Large intestine (tissue), 3 donors: ENCODE data around the gene BAHD1. TPM values are rescaled to one million over a fixed set of nuclear protein-coding genes. Genes with fewer than 3 reads are reported as not detected.

Experiments used
- DNase-seq, 2 donors: peaks; one replicate each; pipeline versions ENCODE4 v3.0.0 to v3.0.0-alpha.2; 2013
- H3K27ac ChIP-seq: one replicate; pipeline ENCODE4 v1.5.1; 2013; ENCODE audit warnings: low read length
- H3K27me3 ChIP-seq: 2 replicates; pipeline ENCODE4 v1.6.1; 2013; ENCODE audit warnings: low read length; ENCODE audit not compliant: control insufficient read depth, insufficient read depth
- H3K36me3 ChIP-seq: 2 replicates; pipeline ENCODE4 v1.6.1; 2013; ENCODE audit warnings: low read length; ENCODE audit not compliant: control insufficient read depth, insufficient read depth
- H3K4me1 ChIP-seq: one replicate; pipeline ENCODE4 v1.6.1; 2013; ENCODE audit warnings: low read length; ENCODE audit not compliant: control insufficient read depth, insufficient read depth
- H3K4me3 ChIP-seq: one replicate; pipeline ENCODE4 v1.5.1; 2013; ENCODE audit warnings: low read length
- H3K9me3 ChIP-seq: one replicate; pipeline ENCODE4 v1.6.1; 2013; ENCODE audit warnings: mild to moderate bottlenecking, low read depth, low read length, moderate library complexity; ENCODE audit not compliant: control insufficient read depth
- WGBS: methylation state at CpG from one replicate; pipeline ENCODE4 v1.1.5; 2013; ENCODE audit warnings: low lambda C conversion rate; ENCODE audit not compliant: insufficient coverage; 5-methylcytosine and 5-hydroxymethylcytosine counted together
- polyA plus RNA-seq: library from polyadenylated mRNA; unstranded; fragments of 120-200 nt; gene quantifications from one replicate; pipeline ENCODE4 v1.2.1, GENCODE V29; 2013

Gene BAHD1
- polyA plus RNA-seq, 1 donor, result 28.1 TPM

- no peaks in the 10 kb centered on the region for H3K9me3 ChIP-seq
- peaks cover 7% of the 10 kb centered on the region for H3K4me1 ChIP-seq
- H3K36me3 ChIP-seq, result no peaks in the 10 kb centered on the region
- no peak for DNase-seq
- WGBS, result no CpG with 5 or more reads among the region's 6 CpGs
- peaks cover 3% of the 10 kb centered on the region for H3K27me3 ChIP-seq
- no peak overlapping the region for H3K27ac ChIP-seq
- no peak overlapping the region for H3K4me3 ChIP-seq
Observed at GRCh38 chr15:40424483-40425115, 16.2 kb upstream of the BAHD1 start.

- no peak for DNase-seq
- Histone ChIP-seq H3K4me3 (no peak overlapping the region), H3K36me3 (no peaks in the 10 kb centered on the region), H3K27me3 (peaks cover 3% of the 10 kb centered on the region), H3K9me3 (no peaks in the 10 kb centered on the region), H3K27ac (no peak overlapping the region), H3K4me1 (peaks cover 7% of the 10 kb centered on the region)
- WGBS, result no CpG with 5 or more reads among the region's 5 CpGs
Observed at GRCh38 chr15:40425681-40426080, 15.1 kb upstream of the BAHD1 start.

DNA sequence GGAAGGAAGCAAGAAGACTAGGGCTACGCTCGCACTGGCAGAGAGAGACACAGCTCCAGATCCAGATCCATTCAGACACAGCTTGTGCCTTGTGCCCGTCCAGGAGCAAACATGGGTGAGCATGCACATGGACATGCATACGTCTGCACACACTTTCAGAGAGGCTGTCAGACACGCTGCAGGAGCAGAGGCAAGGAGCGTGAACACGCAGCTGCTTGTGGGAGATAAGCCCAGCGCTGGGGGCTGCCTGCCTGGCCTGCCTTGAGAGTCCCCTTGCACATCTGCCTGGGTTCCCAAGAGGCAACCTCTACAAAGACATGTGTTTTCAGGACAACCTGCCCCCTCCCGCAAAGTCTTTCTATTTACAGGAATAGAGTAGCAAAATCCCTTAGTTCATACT is 13.6 kb upstream of the BAHD1 start:
- no peak for DNase-seq
- Histone ChIP-seq H3K36me3 (no peaks in the 10 kb centered on the region), H3K9me3 (no peaks in the 10 kb centered on the region), H3K4me3 (no peak overlapping the region), H3K27ac (no peak overlapping the region), H3K4me1 (no peaks in the 10 kb centered on the region), H3K27me3 (no peaks in the 10 kb centered on the region)
- whole genome bisulfite sequencing, result no CpG with 5 or more reads among the region's 9 CpGs

GRCh38 chr15:40428185-40428584 is 12.6 kb upstream of the BAHD1 start:
- no CpG with 5 or more reads among the region's 4 CpGs for WGBS
- no peak for DNase-seq

GRCh38 chr15:40429068-40429710 is 11.6 kb upstream of the BAHD1 start:
- WGBS, result 92% methylated on average over 2 of the region's 10 CpGs
- no peaks in the 10 kb centered on the region for H3K36me3 ChIP-seq
- no peak overlapping the region for H3K4me3 ChIP-seq
- DNase-seq, result no peak
- peaks cover 4% of the 10 kb centered on the region for H3K27me3 ChIP-seq
- no peaks in the 10 kb centered on the region for H3K9me3 ChIP-seq
- H3K4me1 ChIP-seq, result no peaks in the 10 kb centered on the region
- H3K27ac ChIP-seq, result no peak overlapping the region

More at GRCh38 chr15:40428185-40428584, 12.6 kb upstream of the BAHD1 start:
- Histone ChIP-seq H3K36me3 (no peaks in the 10 kb centered on the region), H3K4me1 (no peaks in the 10 kb centered on the region), H3K9me3 (no peaks in the 10 kb centered on the region), H3K27ac (no peak overlapping the region), H3K27me3 (no peaks in the 10 kb centered on the region), H3K4me3 (no peak overlapping the region)

DNA sequence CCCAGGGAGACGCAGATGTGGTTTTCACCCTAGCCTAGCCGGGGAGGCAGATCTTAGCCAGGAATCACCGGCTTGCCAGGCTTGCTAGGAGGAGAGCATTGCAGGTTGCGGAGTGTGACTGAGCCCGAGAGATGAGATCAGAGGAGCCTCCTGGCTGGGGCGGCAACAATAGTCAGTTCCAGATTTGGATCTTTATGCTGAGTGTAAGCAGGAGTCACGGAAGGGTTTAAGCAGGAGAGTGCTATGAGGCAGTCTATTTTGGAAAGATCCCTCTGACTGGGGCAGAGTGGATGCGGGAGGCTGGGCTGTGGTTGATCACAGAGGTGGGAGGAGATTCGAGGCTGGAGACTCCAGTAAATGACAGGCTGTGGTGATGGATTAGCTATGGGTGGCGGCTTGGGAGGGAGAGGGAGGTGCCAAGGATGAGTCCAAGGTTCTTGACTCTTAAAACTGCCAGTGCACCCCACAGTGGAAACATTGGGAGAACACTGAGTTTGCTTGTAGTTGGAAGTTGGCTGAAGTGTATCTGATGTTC is 10.4 kb upstream of the BAHD1 start:
- Histone ChIP-seq H3K27me3 (peaks cover 16% of the 10 kb centered on the region), H3K27ac (no peak overlapping the region), H3K4me3 (no peak overlapping the region), H3K36me3 (no peaks in the 10 kb centered on the region), H3K4me1 (peaks cover 4% of the 10 kb centered on the region), H3K9me3 (no peaks in the 10 kb centered on the region)
- no CpG with 5 or more reads among the region's 10 CpGs for WGBS
- peak in 1 of 2 donors; percentile 55 for DNase-seq

DNA sequence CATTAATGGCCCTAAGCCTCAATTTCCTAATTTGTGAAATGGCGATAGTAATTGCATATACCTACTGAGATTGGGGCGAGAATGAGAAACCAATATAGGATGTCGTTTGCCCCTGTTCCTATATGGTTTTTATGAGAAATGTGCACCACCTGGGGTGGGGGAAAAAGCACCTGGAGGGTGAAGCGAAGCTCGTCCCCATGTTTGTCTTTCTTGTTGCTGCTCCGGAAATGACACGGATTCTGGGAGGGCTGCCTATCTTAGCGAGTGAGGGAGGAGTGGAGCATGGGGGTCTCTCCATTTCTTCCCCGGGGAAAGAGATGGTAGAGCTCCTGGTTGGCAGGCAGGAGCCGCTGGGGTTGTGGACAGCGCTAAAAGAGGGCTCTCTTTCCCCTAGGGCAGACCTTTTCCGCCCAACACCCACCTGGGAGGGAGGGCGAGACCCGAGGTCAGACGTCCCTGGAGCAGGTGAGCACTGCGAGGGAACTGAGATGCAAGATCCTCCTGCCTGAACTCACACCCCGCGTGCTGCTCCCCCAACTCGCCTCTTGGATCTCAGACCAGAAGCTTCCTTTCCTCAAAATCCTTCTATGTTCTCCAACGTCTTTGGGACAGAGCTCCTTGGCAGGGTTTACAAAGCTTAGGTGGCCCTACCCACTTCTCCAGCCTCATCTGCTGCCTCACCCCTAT is 5.6 kb upstream of the BAHD1 start:
- WGBS, result no CpG with 5 or more reads among the region's 20 CpGs
- H3K9me3 ChIP-seq, result no peaks in the 10 kb centered on the region
- no peak for DNase-seq
- H3K36me3 ChIP-seq, result no peaks in the 10 kb centered on the region
- H3K27me3 ChIP-seq, result peaks cover 64% of the 10 kb centered on the region
- H3K4me3 ChIP-seq, result no peak overlapping the region
- peaks cover 27% of the 10 kb centered on the region for H3K4me1 ChIP-seq
- no peak overlapping the region for H3K27ac ChIP-seq

- Histone ChIP-seq H3K27me3 (peaks cover 66% of the 10 kb centered on the region), H3K4me3 (peak overlapping the region; percentile 46), H3K4me1 (peaks cover 27% of the 10 kb centered on the region), H3K9me3 (no peaks in the 10 kb centered on the region), H3K36me3 (no peaks in the 10 kb centered on the region), H3K27ac (no peak overlapping the region)
- WGBS, result no CpG with 5 or more reads among the region's 15 CpGs
- DNase-seq, result no peak
Observed at GRCh38 chr15:40435710-40436089, 5.1 kb upstream of the BAHD1 start.

- H3K27ac ChIP-seq, result no peak overlapping the region
- peaks cover 27% of the 10 kb centered on the region for H3K4me1 ChIP-seq
- no peaks in the 10 kb centered on the region for H3K36me3 ChIP-seq
- peak overlapping the region; percentile 46 for H3K4me3 ChIP-seq
- H3K27me3 ChIP-seq, result peaks cover 66% of the 10 kb centered on the region
- no CpG with 5 or more reads among the region's 39 CpGs for WGBS
- H3K9me3 ChIP-seq, result no peaks in the 10 kb centered on the region
- peak in 1 of 2 donors; percentile 69 for DNase-seq
Observed at GRCh38 chr15:40436116-40436891, 4.4 kb upstream of the BAHD1 start.
